ENCODE data around the gene MEP1A.
"Not testable (repeated sequence)": the region's sequence is repeated elsewhere in the genome, so short reads cannot be mapped to it uniquely, and the experiment has no call there.

The MEP1A gene

DNA sequence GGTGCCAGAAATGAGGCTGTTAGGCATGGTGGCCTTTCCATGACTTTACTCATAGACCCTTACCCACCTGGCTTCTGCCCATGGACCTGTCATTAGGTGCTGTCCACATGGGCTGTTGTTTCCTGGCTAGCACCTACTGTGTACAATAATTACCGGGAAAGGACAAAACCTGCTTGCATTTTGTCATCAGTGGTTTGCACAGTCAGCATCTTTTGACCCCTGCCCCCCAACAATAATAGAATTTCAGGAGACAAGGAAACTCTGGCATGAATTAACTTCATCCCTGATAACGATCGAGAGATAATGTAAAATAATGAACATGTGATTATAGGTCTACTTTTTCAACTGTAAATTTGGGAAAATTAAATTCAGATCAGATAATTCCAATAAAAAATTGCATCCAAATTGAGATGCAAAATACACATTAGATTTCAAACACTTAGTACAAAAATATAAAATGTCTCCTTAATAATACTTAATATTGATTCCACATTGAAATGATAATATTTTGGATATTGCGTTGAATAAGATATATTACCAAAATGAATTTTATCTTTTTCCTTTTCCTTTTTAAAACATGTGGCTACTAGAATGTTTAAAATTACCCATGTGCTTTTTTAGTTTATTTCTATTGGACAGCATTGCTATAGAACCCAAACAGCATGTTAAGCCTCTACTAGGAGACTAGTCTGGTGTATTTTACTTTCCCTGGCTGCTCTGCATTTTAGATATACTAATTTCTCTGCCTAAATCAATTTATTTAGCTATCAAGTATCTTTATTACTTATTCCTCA lies 34.0 kb upstream of the MEP1A start:
- no peak overlapping the region for H3K4me3 ChIP-seq (ENCODE audit: low read length)
- no peak overlapping the region for H3K4me2 ChIP-seq (ENCODE audit: low read length)
- H2BK5ac ChIP-seq (ENCODE audit: low read length), result no peak overlapping the region
- no peak overlapping the region for H2BK120ac ChIP-seq (ENCODE audit: low read depth, low read length)
- no peaks in the 10 kb centered on the region for H3K4me1 ChIP-seq (ENCODE audit: control insufficient read depth, low read depth, low read length)
- H3K56ac ChIP-seq (ENCODE audit: low read length), result no peak overlapping the region
- no peak overlapping the region for H3K18ac ChIP-seq (ENCODE audit: low read length)
- H2BK15ac ChIP-seq (replicated peaks; ENCODE audit: low read depth), result no peak overlapping the region
- H3K36me3 ChIP-seq (ENCODE audit: control insufficient read depth, insufficient read depth, low read length), result no peaks in the 10 kb centered on the region
- no peak for DNase-seq
- H3K27me3 ChIP-seq (ENCODE audit: insufficient read depth, low read length, poor library complexity), result no peaks in the 10 kb centered on the region
- no peak overlapping the region for H3K23ac ChIP-seq (ENCODE audit: low read length)
- no peak overlapping the region for H4K8ac ChIP-seq (ENCODE audit: low read depth, low read length)
- no peak overlapping the region for H4K5ac ChIP-seq (ENCODE audit: low read length)
- no peak overlapping the region for H3K27ac ChIP-seq (ENCODE audit: low read depth, low read length)
- no peaks in the 10 kb centered on the region for H3K79me2 ChIP-seq (ENCODE audit: control insufficient read depth, insufficient read depth, low read length)
- WGBS (ENCODE audit: extremely low coverage, insufficient coverage, low lambda C conversion rate), result no CpG with 5 or more reads among the region's 4 CpGs
- no peak overlapping the region for H3K4ac ChIP-seq (ENCODE audit: low read depth, low read length)
- no peak overlapping the region for H3K9ac ChIP-seq (ENCODE audit: low read length)
- H3K79me1 ChIP-seq (ENCODE audit: low read length), result no peaks in the 10 kb centered on the region
- no peak overlapping the region for H2AK5ac ChIP-seq (ENCODE audit: low read length)

DNA sequence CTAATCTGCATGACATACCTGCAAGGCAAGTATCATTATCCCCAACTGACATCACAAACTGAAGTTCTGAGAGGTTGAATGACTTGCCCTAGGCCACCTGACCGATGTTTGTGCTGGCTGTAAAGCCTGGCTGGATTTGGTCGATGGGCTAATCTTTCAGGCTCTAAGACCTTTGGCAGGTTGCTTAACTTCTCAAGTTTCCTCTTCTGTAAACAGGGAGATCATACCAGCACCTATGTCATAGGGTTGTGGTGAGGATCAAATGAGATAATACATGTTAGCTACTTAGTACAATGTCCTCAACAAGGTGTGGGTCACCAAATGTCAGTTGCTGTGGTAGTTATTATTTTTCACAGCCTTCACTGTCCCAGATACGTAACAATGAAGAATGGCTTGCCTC lies 32.3 kb upstream of the MEP1A start:
- DNase-seq, result no peak
- no peaks in the 10 kb centered on the region for H3K79me2 ChIP-seq (ENCODE audit: control insufficient read depth, insufficient read depth, low read length)
- no peak overlapping the region for H3K18ac ChIP-seq (ENCODE audit: low read length)
- H2BK5ac ChIP-seq (ENCODE audit: low read length), result no peak overlapping the region
- no peak overlapping the region for H2AK5ac ChIP-seq (ENCODE audit: low read length)
- H3K27me3 ChIP-seq (ENCODE audit: insufficient read depth, low read length, poor library complexity), result no peaks in the 10 kb centered on the region
- no peak overlapping the region for H3K23ac ChIP-seq (ENCODE audit: low read length)
- H4K8ac ChIP-seq (ENCODE audit: low read depth, low read length), result no peak overlapping the region
- H4K5ac ChIP-seq (ENCODE audit: low read length), result no peak overlapping the region
- H3K4me3 ChIP-seq (ENCODE audit: low read length), result no peak overlapping the region
- no peak overlapping the region for H3K4ac ChIP-seq (ENCODE audit: low read depth, low read length)
- no peaks in the 10 kb centered on the region for H3K4me1 ChIP-seq (ENCODE audit: control insufficient read depth, low read depth, low read length)
- no peak overlapping the region for H3K56ac ChIP-seq (ENCODE audit: low read length)
- no peak overlapping the region for H3K9ac ChIP-seq (ENCODE audit: low read length)
- H2BK120ac ChIP-seq (ENCODE audit: low read depth, low read length), result no peak overlapping the region
- H3K27ac ChIP-seq (ENCODE audit: low read depth, low read length), result no peak overlapping the region
- no peaks in the 10 kb centered on the region for H3K36me3 ChIP-seq (ENCODE audit: control insufficient read depth, insufficient read depth, low read length)
- H2BK15ac ChIP-seq (replicated peaks; ENCODE audit: low read depth), result no peak overlapping the region
- H3K79me1 ChIP-seq (ENCODE audit: low read length), result no peaks in the 10 kb centered on the region
- H3K4me2 ChIP-seq (ENCODE audit: low read length), result no peak overlapping the region
- WGBS (ENCODE audit: extremely low coverage, insufficient coverage, low lambda C conversion rate), result no CpG with 5 or more reads among the region's 3 CpGs

GRCh38 chr6:46763466-46763865 lies 29.7 kb upstream of the MEP1A start:
- Histone ChIP-seq H2BK5ac (ENCODE audit: low read length) (no peak overlapping the region), H4K8ac (ENCODE audit: low read depth, low read length) (no peak overlapping the region), H3K36me3 (ENCODE audit: control insufficient read depth, insufficient read depth, low read length) (no peaks in the 10 kb centered on the region), H3K18ac (ENCODE audit: low read length) (no peak overlapping the region), H2AK5ac (ENCODE audit: low read length) (no peak overlapping the region), H3K56ac (ENCODE audit: low read length) (no peak overlapping the region), H3K4me2 (ENCODE audit: low read length) (no peak overlapping the region), H3K79me1 (ENCODE audit: low read length) (no peaks in the 10 kb centered on the region), H3K4me1 (ENCODE audit: control insufficient read depth, low read depth, low read length) (no peaks in the 10 kb centered on the region), H3K9ac (ENCODE audit: low read length) (no peak overlapping the region), H3K27me3 (ENCODE audit: insufficient read depth, low read length, poor library complexity) (no peaks in the 10 kb centered on the region), H2BK120ac (ENCODE audit: low read depth, low read length) (no peak overlapping the region), H3K4me3 (ENCODE audit: low read length) (no peak overlapping the region), H2BK15ac (replicated peaks; ENCODE audit: low read depth) (no peak overlapping the region), H4K5ac (ENCODE audit: low read length) (no peak overlapping the region), H3K4ac (ENCODE audit: low read depth, low read length) (no peak overlapping the region), H3K23ac (ENCODE audit: low read length) (no peak overlapping the region), H3K27ac (ENCODE audit: low read depth, low read length) (no peak overlapping the region), H3K79me2 (ENCODE audit: control insufficient read depth, insufficient read depth, low read length) (no peaks in the 10 kb centered on the region)
- DNase-seq, result no peak
- no CpG with 5 or more reads among the region's 2 CpGs for WGBS (ENCODE audit: extremely low coverage, insufficient coverage, low lambda C conversion rate)

DNA sequence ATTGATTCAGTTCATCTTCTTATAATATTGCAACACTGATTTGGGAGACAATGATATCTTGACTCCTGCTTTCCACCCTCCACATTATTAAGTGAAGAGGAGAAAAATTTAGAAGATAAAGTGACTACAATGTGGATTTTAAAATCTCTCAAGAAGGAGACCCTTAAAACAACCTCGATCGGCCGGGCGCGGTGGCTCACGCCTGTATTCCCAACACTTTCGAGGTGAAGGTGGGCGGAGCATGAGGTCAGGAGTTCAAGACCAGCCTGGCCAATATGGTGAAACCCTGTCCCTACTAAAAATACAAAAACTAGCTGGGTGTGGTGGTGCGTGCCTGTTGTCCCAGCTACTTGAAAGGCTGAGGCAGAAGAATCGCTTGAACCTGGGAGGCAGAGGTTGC lies 28.9 kb upstream of the MEP1A start:
- not testable (repeated sequence) for H3K27me3 ChIP-seq (ENCODE audit: insufficient read depth, low read length, poor library complexity); H3K23ac ChIP-seq (ENCODE audit: low read length); H3K79me1 ChIP-seq (ENCODE audit: low read length); H3K56ac ChIP-seq (ENCODE audit: low read length); H4K8ac ChIP-seq (ENCODE audit: low read depth, low read length); H3K9ac ChIP-seq (ENCODE audit: low read length); H3K4me1 ChIP-seq (ENCODE audit: control insufficient read depth, low read depth, low read length); H3K4ac ChIP-seq (ENCODE audit: low read depth, low read length); H3K79me2 ChIP-seq (ENCODE audit: control insufficient read depth, insufficient read depth, low read length); H2BK120ac ChIP-seq (ENCODE audit: low read depth, low read length); H3K27ac ChIP-seq (ENCODE audit: low read depth, low read length); H3K4me3 ChIP-seq (ENCODE audit: low read length); H2AK5ac ChIP-seq (ENCODE audit: low read length); H3K18ac ChIP-seq (ENCODE audit: low read length); H4K5ac ChIP-seq (ENCODE audit: low read length); H3K36me3 ChIP-seq (ENCODE audit: control insufficient read depth, insufficient read depth, low read length); H3K4me2 ChIP-seq (ENCODE audit: low read length); H2BK15ac ChIP-seq (replicated peaks; ENCODE audit: low read depth); DNase-seq; H2BK5ac ChIP-seq (ENCODE audit: low read length)
- WGBS (ENCODE audit: extremely low coverage, insufficient coverage, low lambda C conversion rate), result no CpG with 5 or more reads among the region's 10 CpGs

- Histone ChIP-seq H3K27ac (ENCODE audit: low read depth, low read length) (no peak overlapping the region), H2AK5ac (ENCODE audit: low read length) (no peak overlapping the region), H4K5ac (ENCODE audit: low read length) (no peak overlapping the region), H3K4ac (ENCODE audit: low read depth, low read length) (no peak overlapping the region), H3K27me3 (ENCODE audit: insufficient read depth, low read length, poor library complexity) (no peaks in the 10 kb centered on the region), H3K18ac (ENCODE audit: low read length) (no peak overlapping the region), H3K79me1 (ENCODE audit: low read length) (no peaks in the 10 kb centered on the region), H3K4me3 (ENCODE audit: low read length) (no peak overlapping the region), H3K23ac (ENCODE audit: low read length) (no peak overlapping the region), H3K4me1 (ENCODE audit: control insufficient read depth, low read depth, low read length) (no peaks in the 10 kb centered on the region), H2BK5ac (ENCODE audit: low read length) (no peak overlapping the region), H3K56ac (ENCODE audit: low read length) (no peak overlapping the region), H3K36me3 (ENCODE audit: control insufficient read depth, insufficient read depth, low read length) (no peaks in the 10 kb centered on the region), H3K4me2 (ENCODE audit: low read length) (no peak overlapping the region), H4K8ac (ENCODE audit: low read depth, low read length) (no peak overlapping the region), H3K79me2 (ENCODE audit: control insufficient read depth, insufficient read depth, low read length) (no peaks in the 10 kb centered on the region), H2BK15ac (replicated peaks; ENCODE audit: low read depth) (no peak overlapping the region), H2BK120ac (ENCODE audit: low read depth, low read length) (no peak overlapping the region), H3K9ac (ENCODE audit: low read length) (no peak overlapping the region)
- DNase-seq, result no peak
- WGBS (ENCODE audit: extremely low coverage, insufficient coverage, low lambda C conversion rate), result no CpG with 5 or more reads among the region's 5 CpGs
These were observed 28.2 kb upstream of the MEP1A start for GRCh38 chr6:46764961-46765360.

DNA sequence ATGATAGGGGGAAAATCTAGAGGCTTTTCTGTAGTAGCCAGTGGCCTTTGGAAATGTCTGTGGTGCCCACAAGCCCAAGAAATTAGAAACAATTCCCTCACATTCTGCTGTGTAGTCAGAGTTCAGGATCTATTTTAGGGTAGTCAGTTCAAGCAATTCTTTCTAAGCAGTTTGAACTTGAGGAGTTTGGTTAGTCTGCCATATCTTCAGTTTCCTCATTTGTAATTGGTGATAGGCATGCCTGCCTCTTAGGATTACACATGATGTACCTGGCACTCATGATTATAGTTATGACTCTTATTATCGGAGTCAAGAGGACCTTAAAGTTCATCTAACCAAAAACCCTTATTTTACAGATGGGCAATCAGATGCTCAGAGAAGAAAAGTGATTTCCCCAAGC lies 21.2 kb upstream of the MEP1A start:
- no peak overlapping the region for H3K4me2 ChIP-seq (ENCODE audit: low read length)
- H3K9ac ChIP-seq (ENCODE audit: low read length), result no peak overlapping the region
- no peaks in the 10 kb centered on the region for H3K4me1 ChIP-seq (ENCODE audit: control insufficient read depth, low read depth, low read length)
- H4K8ac ChIP-seq (ENCODE audit: low read depth, low read length), result no peak overlapping the region
- no peak overlapping the region for H3K27ac ChIP-seq (ENCODE audit: low read depth, low read length)
- no peak overlapping the region for H2AK5ac ChIP-seq (ENCODE audit: low read length)
- no peak overlapping the region for H3K4ac ChIP-seq (ENCODE audit: low read depth, low read length)
- no peaks in the 10 kb centered on the region for H3K79me2 ChIP-seq (ENCODE audit: control insufficient read depth, insufficient read depth, low read length)
- H3K36me3 ChIP-seq (ENCODE audit: control insufficient read depth, insufficient read depth, low read length), result no peaks in the 10 kb centered on the region
- H3K4me3 ChIP-seq (ENCODE audit: low read length), result no peak overlapping the region
- H4K5ac ChIP-seq (ENCODE audit: low read length), result no peak overlapping the region
- no CpG with 5 or more reads among the region's 1 CpG for WGBS (ENCODE audit: extremely low coverage, insufficient coverage, low lambda C conversion rate)
- no peak overlapping the region for H3K56ac ChIP-seq (ENCODE audit: low read length)
- no peaks in the 10 kb centered on the region for H3K79me1 ChIP-seq (ENCODE audit: low read length)
- H3K18ac ChIP-seq (ENCODE audit: low read length), result no peak overlapping the region
- H2BK5ac ChIP-seq (ENCODE audit: low read length), result no peak overlapping the region
- no peak overlapping the region for H3K23ac ChIP-seq (ENCODE audit: low read length)
- no peak overlapping the region for H2BK120ac ChIP-seq (ENCODE audit: low read depth, low read length)
- H3K27me3 ChIP-seq (ENCODE audit: insufficient read depth, low read length, poor library complexity), result no peaks in the 10 kb centered on the region
- no peak overlapping the region for H2BK15ac ChIP-seq (replicated peaks; ENCODE audit: low read depth)
- no peak for DNase-seq

Data from mesendoderm (in vitro differentiated cells).